GM12878 (cell line): ENCODE results near the gene C5AR2. TPM values are rescaled to one million over a fixed set of nuclear protein-coding genes. Genes with fewer than 3 reads are reported as not detected.

Experiments
- ATAC-seq: fragments of 200-7000 bp; cut with Tn5 transposase; 3 replicates; pipeline ENCODE4 v1.9.1; 2020; ENCODE audit warnings: mild to moderate bottlenecking, moderate library complexity
- BruUV-seq: library from RNA; stranded (reverse); fragments of 400-500 nt; replicated peaks from 2 replicates; lab custom pipeline; 2021; lab: Mats Ljungman, UMichigan
- CTCF ChIA-PET: fragments of 300-600 bp; sonication (Branson Sonifier 250); formaldehyde crosslinking; extraction: SDS; loops from one replicate; lab custom pipeline; 2021; ENCODE audit warnings: inconsistent platforms; lab: Yijun Ruan, JAX
- POLR2A ChIA-PET: fragments of 350-600 bp; formaldehyde crosslinking; extraction: SDS; loops from one replicate; lab custom pipeline; 2021; ENCODE audit warnings: inconsistent platforms; lab: Charles Lee
- RAD21 ChIA-PET: fragments of 300-600 bp; sonication (Branson Sonifier 250); formaldehyde crosslinking; loops from one replicate; lab custom pipeline; 2023; ENCODE audit warnings: antibody characterized with exemption; ENCODE audit not compliant: unreplicated experiment; lab: Charles Lee
- SMC1A ChIA-PET: fragments of 300-600 bp; sonication (Branson Sonifier 250); formaldehyde crosslinking; loops from one replicate; lab custom pipeline; 2023; ENCODE audit not compliant: unreplicated experiment, uncharacterized antibody; lab: Charles Lee
- DNase-seq: peaks from one replicate; pipeline ENCODE4 v3.0.0-alpha.2; 2011; ENCODE audit warnings: low read depth, low spot score
- FAIRE-seq: peaks from 3 replicates; lab custom pipeline; 2011; peaks lifted over from hg19 to GRCh38; lab: Jason Lieb, UNC
- H2AFZ ChIP-seq: 2 replicates; pipeline ENCODE4 v1.6.0; 2011; ENCODE audit warnings: low read depth, low read length, control low read depth; ENCODE audit not compliant: control insufficient read depth
- H3K27ac ChIP-seq: 2 replicates; pipeline ENCODE4 v1.5.1; 2011; ENCODE audit warnings: control low read depth; ENCODE audit not compliant: control insufficient read depth, insufficient read depth
- H3K27me3 ChIP-seq, 2 experiments: replicated peaks in 1 of 2; 2 replicates each; pipeline versions ENCODE4 v1.6.0 to v1.6.1; 2011; ENCODE audit warnings: low read length in 1 of 2; ENCODE audit not compliant: control insufficient read depth in 2 of 2, insufficient read depth in 2 of 2
- H3K36me3 ChIP-seq, 2 experiments: 2 replicates each; pipeline ENCODE4 v1.5.1; 2011; ENCODE audit warnings: low read length in 1 of 2; ENCODE audit not compliant: control insufficient read depth in 2 of 2, insufficient read depth in 2 of 2
- H3K4me1 ChIP-seq: 2 replicates; pipeline ENCODE4 v1.6.1; 2011; ENCODE audit warnings: mild to moderate bottlenecking, low read length, moderate library complexity, mixed read lengths; ENCODE audit not compliant: control insufficient read depth, insufficient read depth
- H3K4me2 ChIP-seq: 2 replicates; pipeline ENCODE4 v1.6.0; 2011; ENCODE audit warnings: control low read depth; ENCODE audit not compliant: control insufficient read depth, insufficient read depth
- H3K4me3 ChIP-seq: fragments of 200-600 bp; sonication (generic); 2 replicates; pipeline ENCODE4 v1.5.1; 2016
- H3K79me2 ChIP-seq: 2 replicates; pipeline ENCODE4 v1.6.0; 2011; ENCODE audit warnings: low read length; ENCODE audit not compliant: control insufficient read depth, insufficient read depth
- H3K9ac ChIP-seq: 2 replicates; pipeline ENCODE4 v1.8.0; 2011; ENCODE audit warnings: low read length, control low read depth, mixed read lengths; ENCODE audit not compliant: control insufficient read depth, insufficient read depth
- H3K9me3 ChIP-seq: replicated peaks from 3 replicates; pipeline ENCODE4 v1.5.1; 2011; ENCODE audit warnings: mild to moderate bottlenecking, low read length; ENCODE audit not compliant: control insufficient read depth, insufficient read depth
- H4K20me1 ChIP-seq: 2 replicates; pipeline ENCODE4 v1.6.0; 2011; ENCODE audit not compliant: control insufficient read depth, insufficient read depth
- BCL11A ChIP-seq: IDR thresholded peaks from 2 replicates; pipeline ENCODE4 v1.6.1; 2011; ENCODE audit warnings: low read depth, low read length
- NR2F1 ChIP-seq: fragments of 450-650 bp; conservative IDR thresholded peaks from 2 replicates; pipeline ENCODE4 v1.6.1; 2017; ENCODE audit warnings: mild to moderate bottlenecking
- PAX5 ChIP-seq: IDR thresholded peaks from 2 replicates; pipeline ENCODE4 v1.6.1; 2011; ENCODE audit warnings: low read depth, low read length, borderline replicate concordance
- SPI1 ChIP-seq: IDR thresholded peaks from 2 replicates; pipeline ENCODE4 v1.6.1; 2011; ENCODE audit warnings: low read depth, mild to moderate bottlenecking, low read length, moderate library complexity, borderline replicate concordance; ENCODE audit not compliant: insufficient read depth
- TARDBP ChIP-seq: IDR thresholded peaks from 2 replicates; pipeline ENCODE4 v1.6.1; 2016; ENCODE audit warnings: borderline replicate concordance
- ZBTB33 ChIP-seq: fragments of 450-650 bp; IDR thresholded peaks from 2 replicates; pipeline ENCODE4 v1.6.1; 2017; ENCODE audit warnings: mild to moderate bottlenecking
- WGBS: methylation state at CpG from one replicate; pipeline ENCODE4 v1.1.6; 2016; ENCODE audit warnings: low lambda C conversion rate; ENCODE audit not compliant: insufficient replicate concordance, insufficient coverage; ENCODE audit errors: missing lambda C conversion rate; 5-methylcytosine and 5-hydroxymethylcytosine counted together
- in situ Hi-C: fragments of 300-500 bp; cut with MboI; formaldehyde crosslinking; loops from 9 replicates; pipeline ENCODE4 v1.14.3; 2018; ENCODE audit warnings: mixed read lengths
- intact Hi-C: fragments of 100-400 bp; cut with micrococcal nuclease; formaldehyde crosslinking; loops from one replicate; pipeline ENCODE4 v1.14.2; 2022; ENCODE audit not compliant: unreplicated experiment
- polyA plus RNA-seq, 11 experiments: library from polyadenylated mRNA; depleted of rRNA in 4 of 11; unstranded in 6 of 11; stranded (reverse) in 5 of 11; fragments of >200 nt; fragmentation: Nextera tagmentation in 4 of 11; fragmentation: Illumina TruSeq in 1 of 11; extraction: Ambion mirVana in 4 of 11; extraction: Trizol in 1 of 11; gene quantifications; 1 replicate in 1 of 11; 2 replicates in 10 of 11; pipeline versions ENCODE4 v1.2.1 to v1.2.3, GENCODE V29; 2011 to 2016; ENCODE audit warnings: inconsistent platforms in 2 of 11, missing spikeins in 2 of 11, low read depth in 1 of 11
- total RNA-seq, 4 experiments: library from RNA; depleted of rRNA in 3 of 4; stranded (reverse); fragments of >200 nt in 3 of 4; fragmentation: Illumina TruSeq in 1 of 4; extraction: Trizol in 1 of 4; gene quantifications; 2 replicates each; pipeline versions ENCODE4 v1.2.1 to v1.2.3, GENCODE V29; 2013 to 2021
- TF ChIP-seq, protein P1 (sequence below): fragments of 450-650 bp; formaldehyde crosslinking; IDR thresholded peaks from 2 replicates; pipeline ENCODE4 v1.5.0; 2022; ENCODE audit warnings: mild to moderate bottlenecking, missing genetic modification characterization

Gene C5AR2
- total and polyA plus RNA-seq, 10 of the 15 experiments (the other 5 are each of a cell fraction or from before 2014, with no cell fraction given): 0.01 TPM; not detected in 9

- H3K4me3 ChIP-seq: no peak overlapping the region
- H4K20me1 ChIP-seq: no peaks in the 10 kb centered on the region
- RAD21 ChIA-PET: no interaction called here
- no peaks in the 10 kb centered on the region for H3K79me2 ChIP-seq
- no peaks in the 10 kb centered on the region for H3K27me3 ChIP-seq
- H3K4me1 ChIP-seq: peaks cover 4% of the 10 kb centered on the region; the same call in 1 of the 2 replicates
- POLR2A ChIA-PET: no interaction called here
- no peak for DNase-seq
- WGBS: 89% methylated on average over 16 of the region's 16 CpGs
- CTCF ChIA-PET: no interaction called here
- FAIRE-seq: no peak
- H2AFZ ChIP-seq: no peak overlapping the region
- in situ Hi-C loops (no loop called here), intact Hi-C loops (no loop called here)
- H3K4me2 ChIP-seq: no peak overlapping the region
- no peak overlapping the region for H3K27ac ChIP-seq
- TF ChIP-seq ZBTB33 (no peak), PAX5 (no peak), SPI1 (no peak), BCL11A (no peak), TARDBP (no peak), NR2F1 (no peak)
- TF ChIP-seq, protein P1, sequence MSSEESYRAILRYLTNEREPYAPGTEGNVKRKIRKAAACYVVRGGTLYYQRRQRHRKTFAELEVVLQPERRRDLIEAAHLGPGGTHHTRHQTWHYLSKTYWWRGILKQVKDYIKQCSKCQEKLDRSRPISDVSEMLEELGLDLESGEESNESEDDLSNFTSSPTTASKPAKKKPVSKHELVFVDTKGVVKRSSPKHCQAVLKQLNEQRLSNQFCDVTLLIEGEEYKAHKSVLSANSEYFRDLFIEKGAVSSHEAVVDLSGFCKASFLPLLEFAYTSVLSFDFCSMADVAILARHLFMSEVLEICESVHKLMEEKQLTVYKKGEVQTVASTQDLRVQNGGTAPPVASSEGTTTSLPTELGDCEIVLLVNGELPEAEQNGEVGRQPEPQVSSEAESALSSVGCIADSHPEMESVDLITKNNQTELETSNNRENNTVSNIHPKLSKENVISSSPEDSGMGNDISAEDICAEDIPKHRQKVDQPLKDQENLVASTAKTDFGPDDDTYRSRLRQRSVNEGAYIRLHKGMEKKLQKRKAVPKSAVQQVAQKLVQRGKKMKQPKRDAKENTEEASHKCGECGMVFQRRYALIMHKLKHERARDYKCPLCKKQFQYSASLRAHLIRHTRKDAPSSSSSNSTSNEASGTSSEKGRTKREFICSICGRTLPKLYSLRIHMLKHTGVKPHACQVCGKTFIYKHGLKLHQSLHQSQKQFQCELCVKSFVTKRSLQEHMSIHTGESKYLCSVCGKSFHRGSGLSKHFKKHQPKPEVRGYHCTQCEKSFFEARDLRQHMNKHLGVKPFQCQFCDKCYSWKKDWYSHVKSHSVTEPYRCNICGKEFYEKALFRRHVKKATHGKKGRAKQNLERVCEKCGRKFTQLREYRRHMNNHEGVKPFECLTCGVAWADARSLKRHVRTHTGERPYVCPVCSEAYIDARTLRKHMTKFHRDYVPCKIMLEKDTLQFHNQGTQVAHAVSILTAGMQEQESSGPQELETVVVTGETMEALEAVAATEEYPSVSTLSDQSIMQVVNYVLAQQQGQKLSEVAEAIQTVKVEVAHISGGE (CRISPR knock-in tag): no peak
- BruUV-seq: no TSS peak
- H3K36me3 ChIP-seq: peaks cover 9 to 43% of the 10 kb centered on the region in 2 experiments; a peak in 3 of 4 replicates
- no peaks in the 10 kb centered on the region for H3K9me3 ChIP-seq
- ATAC-seq: no peak
- H3K9ac ChIP-seq: no peak overlapping the region
- SMC1A ChIA-PET: interaction anchor here (1.1 kb wide), 1 partner anchor 28 kb away, joined by 3 read pairs; the partner anchor contains the start of gene DHX34
These were observed 45.3 kb downstream of the C5AR2 start for GRCh38 chr19:47377208-47377701.
